ENCODE measurements around the gene FAM13B.
"Not testable (repeated sequence)": the region's sequence is repeated elsewhere in the genome, so short reads cannot be mapped to it uniquely, and the experiment has no call there.

GRCh38 chr5:138028262-138028970 lies 4.5 kb downstream of the FAM13B start:
- TF ChIP-seq ZFX (IDR thresholded peaks at IDR 0.05); CTCF (IDR thresholded peaks at IDR 0.05 in 2 of 3, conservative IDR thresholded peaks at IDR 0.05 in 1 of 3; ENCODE audit: borderline replicate concordance in 1 of 3, insufficient read depth in 1 of 3, low read depth in 2 of 3, low read length in 2 of 3): not testable (repeated sequence)
